DMS153 treated with DMSO at 0.1 percent for 48 hours (cell line): Measurements from ENCODE around the gene SSH3.
"Not testable (repeated sequence)": the region's sequence is repeated elsewhere in the genome, so short reads cannot be mapped to it uniquely, and the experiment has no call there.

ENCODE experiments used
- DNase-seq: peaks from one replicate; lab custom pipeline; 2025; ENCODE audit not compliant: unreplicated experiment; lab: John Stamatoyannopoulos, UW

Gene SSH3

DNA sequence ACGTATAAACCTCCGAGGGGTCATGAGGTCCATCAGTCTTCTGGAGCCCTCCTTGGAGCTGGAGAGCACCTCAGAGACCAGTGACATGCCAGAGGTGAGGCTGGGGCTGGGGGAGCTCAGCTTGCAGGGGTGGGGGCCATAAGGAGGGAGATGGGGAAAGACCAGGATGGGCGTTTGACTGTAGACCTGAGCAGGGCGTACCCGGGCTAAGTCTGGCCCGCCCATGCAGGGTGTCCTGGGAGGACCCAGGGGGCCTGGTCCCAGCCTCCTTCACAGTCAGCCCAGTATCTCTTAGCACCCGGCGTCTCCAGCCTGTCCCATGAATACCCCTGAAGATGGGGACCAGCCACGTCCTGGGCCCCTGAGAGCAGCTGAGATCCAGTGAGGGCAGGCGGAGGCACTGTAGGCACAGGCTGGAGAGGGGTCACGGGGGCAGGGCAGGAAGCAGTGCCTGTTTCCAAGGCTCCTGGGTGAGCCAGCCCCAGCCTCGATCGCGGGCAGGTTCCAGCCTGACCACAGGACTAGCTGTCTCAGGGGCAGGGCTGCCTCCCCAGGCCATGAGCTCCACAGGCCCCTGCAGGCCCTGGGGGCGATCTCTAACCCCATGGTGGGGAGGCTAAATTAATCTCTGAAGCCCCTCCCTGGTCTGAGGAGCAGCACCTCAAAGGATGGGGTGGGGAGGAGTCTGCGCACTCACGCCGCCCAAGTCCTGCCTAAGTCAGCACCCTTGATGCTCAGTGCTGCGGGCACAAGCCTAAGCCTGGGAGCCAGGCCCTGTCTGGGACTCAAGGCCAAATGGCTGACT, 7.1 kb downstream of the SSH3 start:
- no peak for DNase-seq

DNA sequence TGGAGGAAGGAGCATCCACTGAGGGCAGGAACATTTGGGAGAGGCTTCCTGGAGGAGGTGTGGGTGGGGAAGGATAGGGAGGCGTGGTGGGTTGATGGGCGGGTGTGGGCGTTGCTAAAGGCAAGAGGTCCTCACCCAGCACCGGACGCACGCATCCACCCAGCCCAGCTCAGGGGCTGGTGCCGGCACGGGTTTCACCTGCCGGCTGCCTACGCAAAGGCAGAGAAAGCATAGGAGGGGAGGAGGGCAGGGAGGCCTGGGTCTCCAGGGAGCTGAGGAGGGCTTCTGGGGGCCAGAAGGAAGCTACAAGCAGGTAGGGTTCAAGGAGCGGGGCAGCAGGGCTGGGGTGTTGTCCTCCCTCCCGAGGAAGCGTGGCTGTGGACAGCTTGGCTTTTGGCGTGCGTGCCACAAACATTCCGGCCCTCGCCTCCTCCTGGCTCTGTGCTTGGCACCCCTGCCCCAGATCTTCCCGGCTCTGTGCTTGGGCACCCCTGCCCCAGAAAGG, 7.8 kb downstream of the SSH3 start:
- no peak for DNase-seq

DNA sequence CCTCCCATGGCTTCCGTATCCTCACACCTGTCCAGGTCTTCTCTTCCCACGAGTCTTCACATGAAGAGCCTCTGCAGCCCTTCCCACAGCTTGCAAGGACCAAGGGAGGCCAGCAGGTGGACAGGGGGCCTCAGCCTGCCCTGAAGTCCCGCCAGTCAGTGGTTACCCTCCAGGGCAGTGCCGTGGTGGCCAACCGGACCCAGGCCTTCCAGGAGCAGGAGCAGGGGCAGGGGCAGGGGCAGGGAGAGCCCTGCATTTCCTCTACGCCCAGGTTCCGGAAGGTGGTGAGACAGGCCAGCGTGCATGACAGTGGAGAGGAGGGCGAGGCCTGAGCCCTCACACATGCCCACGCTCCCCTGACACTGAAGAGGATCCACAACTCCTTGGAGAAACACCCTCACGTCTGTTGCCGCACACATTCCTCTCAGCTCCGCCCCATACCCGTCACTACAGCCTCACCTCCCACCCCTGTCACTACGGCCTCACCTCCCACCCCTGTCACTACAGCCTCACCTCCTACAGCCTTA, 8.3 kb downstream of the SSH3 start:
- no peak for DNase-seq

DNA sequence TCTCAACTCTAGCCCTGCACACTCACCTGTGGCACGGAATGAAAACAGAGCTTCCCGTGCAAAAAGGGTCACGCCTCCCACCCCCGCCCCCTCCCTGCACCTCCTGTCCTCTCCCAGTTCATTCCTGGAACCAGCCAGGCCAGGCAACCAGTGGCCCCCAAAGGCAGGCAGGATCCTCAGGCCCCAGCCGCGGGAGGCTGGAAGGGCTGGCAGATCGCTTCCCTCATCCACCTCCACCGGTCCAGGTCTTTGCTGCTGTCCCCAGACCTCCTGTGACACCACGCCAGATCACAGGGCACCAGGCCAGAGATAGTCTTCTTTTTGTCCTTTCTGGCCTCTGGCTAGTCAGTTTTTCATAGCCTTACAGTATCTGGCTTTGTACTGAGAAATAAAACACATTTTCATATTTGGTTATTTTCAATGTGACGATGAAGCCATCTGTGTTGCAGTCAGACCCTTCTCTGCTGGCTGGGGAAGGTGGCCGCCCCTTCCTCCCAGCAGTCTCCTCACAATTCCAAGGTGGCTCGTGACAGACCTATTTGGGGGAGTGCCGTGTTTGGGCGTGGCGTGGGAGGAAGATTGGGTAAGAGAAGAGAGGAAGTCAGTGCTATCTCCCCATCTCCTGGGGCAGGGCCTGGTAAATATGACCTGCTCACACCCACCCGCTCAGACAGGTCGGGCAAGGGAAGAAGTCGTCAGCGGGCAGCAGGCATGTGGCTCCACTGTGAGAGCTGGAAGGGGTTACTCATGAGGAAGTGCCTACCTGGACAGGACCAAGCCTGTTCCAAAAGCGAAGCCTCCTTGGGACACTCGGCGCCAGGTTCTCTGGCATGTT, 9.1 kb downstream of the SSH3 start:
- DNase-seq = no peak

DNA sequence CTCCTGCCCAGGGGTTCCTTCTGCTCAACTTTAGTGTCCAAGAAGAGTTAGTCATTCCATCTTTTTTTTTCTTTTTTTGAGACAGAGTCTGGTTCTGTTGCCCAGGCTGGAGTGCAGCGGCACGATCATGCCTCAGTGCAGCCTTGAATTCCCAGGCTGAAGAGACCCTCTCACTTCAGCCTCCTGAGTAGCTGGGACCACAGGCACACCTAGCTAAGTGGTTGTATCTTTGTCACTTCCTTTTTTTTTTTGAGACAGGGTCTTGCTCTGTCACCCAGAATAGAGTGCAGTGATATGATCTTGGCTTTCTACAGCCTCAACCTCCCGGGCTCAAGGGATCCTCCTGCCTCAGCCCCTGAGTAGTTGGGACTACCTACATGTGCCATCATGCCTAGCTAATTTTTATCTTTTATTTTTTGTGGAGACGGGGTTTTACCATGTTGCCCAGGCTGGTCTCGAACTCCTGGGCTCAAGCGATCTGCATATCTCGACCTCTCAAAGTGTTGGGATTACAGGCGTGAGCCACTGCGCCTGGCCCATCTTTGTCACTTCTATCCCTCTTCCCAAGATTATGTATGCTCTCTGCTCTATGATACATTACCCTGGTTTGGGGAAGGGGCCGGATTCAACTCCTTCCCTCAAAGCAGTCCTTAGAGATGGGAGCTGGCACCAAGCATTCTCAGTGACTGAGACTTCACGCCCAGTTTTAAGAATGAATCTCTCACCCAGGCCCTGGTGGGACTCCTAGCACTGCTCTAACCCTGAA, 10.0 kb downstream of the SSH3 start:
- no peak for DNase-seq

DNA sequence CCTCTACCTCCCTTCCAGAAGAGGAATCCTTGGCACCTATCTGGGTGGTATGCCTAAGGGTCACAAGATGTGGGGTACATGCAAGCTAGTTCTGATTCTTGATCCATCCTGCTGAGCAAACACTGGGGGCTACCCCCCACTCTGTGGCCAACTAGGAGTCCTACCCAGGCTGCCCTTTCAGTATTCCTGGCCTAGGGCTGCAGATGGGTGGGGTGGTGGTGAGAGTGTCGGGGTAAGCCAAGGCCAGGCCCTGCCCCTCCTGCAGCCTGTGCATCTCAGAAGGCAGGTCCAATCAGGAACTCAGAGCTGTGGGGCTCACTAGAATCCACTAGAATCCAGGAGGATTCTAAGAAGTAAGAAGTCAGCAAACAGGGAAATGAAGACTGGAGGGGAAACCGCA, 10.9 kb downstream of the SSH3 start:
- DNase-seq = no peak

DNA sequence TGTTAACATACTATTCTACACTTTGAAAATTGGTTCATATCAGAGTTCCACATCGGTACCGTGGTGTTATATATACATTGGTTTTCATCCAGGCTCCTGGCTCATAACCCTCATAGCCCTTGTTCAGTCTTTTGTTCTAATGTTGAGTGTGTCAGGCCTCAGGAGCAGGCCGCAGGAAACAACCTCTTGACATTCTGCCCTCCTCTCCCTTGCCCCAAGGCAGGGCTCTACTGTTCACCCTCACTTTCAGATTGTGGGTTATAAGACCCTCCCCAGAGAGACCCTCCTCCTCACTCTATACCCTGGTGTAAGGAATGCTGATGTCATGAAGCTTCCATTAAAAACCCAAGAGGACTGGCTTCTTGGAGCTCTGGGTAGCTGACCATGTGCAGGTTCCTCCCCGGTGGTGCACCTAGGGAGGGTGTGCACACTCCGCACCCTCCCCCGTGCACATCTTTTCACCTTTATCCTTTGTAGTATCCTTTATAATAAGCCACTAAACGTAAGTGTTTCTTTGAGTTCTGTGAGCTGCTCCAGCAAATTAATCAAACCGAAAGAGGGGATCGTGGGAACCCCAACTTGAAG, 12.1 kb downstream of the SSH3 start:
- no peak for DNase-seq

DNA sequence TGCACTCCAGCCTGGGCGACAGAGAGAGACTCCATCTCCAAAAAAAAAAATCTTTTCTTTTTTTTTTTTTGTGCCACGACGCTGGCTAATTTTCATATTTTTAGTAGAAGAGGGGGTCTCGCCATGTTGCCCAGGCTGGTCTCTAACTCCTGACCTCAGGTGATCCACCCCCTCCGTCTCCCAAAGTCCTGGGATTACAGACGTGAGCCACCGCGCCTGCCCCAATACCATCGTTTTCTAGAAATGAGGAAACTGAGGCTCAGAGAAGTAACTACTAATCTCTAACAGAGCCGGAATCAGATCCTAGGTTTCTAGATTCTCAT, 13.5 kb downstream of the SSH3 start:
- DNase-seq = no peak

DNA sequence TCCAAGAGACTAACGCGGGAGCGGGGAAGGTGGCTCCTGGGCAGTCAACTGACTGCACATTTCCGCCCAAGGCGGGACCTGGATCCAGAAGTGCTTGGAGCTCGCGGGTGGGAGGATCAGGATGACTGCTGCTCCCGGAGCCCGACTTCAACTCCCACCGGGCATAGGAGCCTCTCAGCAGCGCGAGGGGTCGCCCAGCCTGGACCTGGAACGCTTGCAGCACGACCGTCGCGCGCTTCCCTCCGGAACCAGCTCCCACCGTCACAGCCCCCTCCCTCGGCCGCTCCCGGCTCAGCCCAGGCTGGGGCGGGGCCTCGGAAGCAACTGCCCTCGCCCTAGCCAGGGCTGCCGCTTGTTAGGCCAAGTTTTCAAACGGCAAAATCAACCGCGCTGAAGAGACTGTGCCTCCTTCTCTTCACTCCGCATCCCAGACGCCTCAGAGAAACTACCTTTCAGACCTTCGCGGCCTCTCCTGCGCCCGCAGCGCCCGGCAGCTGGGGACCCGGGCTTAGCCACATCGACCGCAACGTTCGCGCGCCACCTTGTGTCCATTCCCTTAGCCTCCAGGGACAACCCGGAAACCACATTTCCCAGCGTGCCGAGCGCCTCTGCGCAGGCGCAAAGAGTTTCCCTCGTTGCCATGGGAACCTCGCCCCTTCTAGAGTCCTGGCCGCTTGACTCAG, 14.0 kb downstream of the SSH3 start:
- peak; percentile 98 for DNase-seq

DNA sequence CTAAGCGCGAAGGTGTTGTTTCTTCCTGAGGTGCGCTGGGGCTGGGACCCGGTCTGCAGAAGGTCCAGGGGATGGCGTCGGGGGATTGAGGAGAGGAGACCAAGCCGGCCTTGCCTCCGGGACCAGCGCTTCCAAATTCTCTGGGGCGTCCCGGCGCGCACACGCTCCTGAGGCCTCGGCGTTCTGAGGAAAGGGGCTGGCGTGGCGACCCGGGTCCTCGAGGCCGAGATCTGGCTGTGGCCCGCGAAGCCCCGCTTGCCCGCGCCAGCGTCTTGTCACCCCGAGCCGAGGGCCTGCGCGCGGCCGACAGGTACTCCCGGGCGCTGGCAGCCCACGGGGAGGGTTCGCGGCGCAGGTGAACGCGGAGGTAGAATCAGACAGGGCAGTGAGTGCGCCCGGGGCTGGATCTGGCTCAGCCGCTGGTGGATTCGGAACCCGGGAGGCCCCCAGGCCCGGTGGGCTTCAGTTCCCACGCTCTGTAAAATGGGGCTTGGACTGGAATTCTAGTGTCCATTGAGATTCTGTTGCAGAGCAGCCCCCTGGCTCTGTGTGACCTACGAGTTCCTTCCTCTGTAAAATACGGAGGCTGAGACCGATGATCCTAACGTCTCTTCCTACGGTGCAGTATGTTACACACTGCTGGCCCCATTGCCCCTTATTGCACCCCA, 14.7 kb downstream of the SSH3 start:
- no peak for DNase-seq

DNA sequence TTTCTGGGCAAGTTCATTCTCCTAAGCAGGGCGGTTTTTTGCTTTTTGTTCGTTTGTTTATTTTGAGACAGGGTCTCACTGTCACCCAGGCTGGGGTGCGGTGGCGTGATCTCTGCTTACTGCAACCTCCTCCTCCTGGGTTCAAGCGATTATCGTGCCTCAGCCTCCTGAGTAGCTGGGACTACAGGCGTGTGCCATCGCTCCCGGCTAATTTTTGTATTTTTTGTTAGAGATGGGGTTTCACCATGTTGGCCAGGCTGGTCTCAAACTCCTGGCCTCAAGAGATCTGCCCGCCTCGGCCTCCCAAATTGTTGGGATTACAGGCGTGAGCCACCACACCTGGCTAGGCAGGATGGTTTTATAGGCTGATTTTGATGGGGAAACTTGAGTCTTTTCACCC, 15.5 kb downstream of the SSH3 start:
- DNase-seq = not testable (repeated sequence)

DNA sequence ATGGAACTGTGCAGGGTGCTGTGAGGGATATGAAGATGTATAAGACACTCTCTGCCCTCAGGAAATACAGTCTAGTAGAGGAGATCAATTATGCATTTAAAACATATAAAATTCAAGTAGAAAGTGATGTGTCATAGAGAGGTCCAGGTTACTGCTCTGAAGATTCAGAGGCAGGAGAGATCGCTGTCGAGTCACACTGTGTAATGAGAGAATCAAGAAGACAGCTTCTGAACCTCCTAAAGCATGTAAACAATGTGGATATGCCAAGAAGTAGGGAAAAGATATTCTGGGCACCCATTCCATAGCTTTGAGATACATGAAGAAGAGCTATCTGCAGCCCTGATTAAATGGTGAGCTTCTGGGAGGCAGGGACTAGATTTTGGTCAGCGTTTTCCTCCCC, 16.7 kb downstream of the SSH3 start:
- DNase-seq = no peak

DNA sequence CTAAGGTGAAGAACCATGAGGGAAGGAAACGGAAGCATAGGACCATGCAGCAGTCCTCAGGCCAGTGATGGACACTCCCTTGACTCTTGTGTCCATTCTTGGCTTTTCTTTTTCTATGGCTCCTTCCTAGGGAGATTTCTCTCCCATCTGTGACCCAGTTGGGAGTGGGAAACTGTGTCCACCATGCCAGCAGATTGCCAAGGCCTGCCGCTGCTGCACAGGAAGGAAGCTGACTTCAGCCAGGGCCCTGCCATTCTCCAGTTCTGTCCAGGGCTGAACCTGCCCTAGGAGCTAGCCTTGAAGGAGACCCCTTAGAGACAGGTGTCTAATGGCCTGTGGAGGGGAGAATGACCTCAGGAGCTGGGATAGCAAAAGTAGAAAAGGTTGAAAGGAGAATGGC, 17.4 kb downstream of the SSH3 start:
- DNase-seq = no peak

DNA sequence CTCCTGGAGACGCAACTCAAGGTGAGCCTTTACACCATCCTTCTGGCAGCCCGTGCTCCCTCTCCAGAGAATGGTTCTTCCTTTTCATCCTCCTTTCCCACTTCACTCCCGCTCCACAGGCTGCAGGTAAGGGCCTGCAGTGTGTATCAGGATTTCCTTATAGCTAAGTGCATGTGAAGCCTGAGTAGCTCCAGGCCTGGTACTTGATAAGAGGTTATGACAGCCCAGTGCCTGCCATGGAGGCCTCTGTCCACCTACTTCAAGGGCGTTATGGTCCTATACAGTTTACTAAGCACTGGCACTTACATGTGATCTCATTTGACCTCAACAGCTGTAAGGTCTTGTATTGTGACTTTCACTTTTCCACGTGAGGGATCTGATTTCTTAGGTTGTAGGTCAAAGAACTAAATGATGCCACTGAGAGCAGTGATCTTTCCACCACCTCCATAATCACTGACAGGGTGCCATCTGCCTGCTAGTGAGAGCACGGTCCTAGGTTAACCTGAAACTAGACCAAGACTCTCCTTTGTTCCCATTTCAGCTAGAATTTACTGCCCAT, 18.1 kb downstream of the SSH3 start:
- DNase-seq = no peak

DNA sequence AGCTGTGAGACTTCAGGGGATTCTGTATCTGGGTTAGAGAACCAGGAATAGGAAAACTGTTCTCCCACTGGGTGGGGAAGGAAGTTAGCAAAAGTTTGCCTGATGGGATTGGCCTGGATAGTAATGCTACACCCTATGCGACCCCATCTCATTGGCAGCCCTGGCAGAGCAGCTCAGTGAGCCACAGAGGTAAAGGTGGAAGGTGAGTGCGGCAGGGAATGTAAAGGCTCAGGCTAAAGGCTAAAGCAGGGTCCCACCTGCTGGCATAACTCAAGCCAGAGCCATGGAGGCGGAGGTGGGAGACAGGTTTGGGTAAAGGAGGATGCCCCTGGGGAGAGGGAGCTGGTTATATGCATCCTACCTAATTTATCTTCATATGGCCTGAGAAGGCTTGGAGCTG, 18.7 kb downstream of the SSH3 start:
- no peak for DNase-seq

DNA sequence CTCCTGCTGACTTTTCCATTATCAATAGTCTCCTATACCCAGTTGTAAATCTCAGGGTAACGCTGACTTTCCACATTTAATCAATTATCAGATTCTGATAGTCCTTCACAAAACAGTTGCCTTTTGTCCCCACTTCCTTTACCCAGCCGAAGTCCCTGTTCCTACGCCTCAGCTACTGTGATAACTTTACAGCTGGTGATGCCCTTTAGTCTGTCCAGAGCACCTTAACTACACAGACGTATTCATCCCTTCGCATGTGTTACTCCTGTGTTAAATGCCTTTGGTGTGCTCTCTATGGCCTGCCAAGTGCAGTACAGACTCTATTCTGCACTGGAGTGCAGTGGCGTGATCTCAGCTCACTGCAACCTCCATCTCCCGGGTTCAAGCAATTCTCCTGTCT, 20.2 kb downstream of the SSH3 start:
- DNase-seq = no peak

DNA sequence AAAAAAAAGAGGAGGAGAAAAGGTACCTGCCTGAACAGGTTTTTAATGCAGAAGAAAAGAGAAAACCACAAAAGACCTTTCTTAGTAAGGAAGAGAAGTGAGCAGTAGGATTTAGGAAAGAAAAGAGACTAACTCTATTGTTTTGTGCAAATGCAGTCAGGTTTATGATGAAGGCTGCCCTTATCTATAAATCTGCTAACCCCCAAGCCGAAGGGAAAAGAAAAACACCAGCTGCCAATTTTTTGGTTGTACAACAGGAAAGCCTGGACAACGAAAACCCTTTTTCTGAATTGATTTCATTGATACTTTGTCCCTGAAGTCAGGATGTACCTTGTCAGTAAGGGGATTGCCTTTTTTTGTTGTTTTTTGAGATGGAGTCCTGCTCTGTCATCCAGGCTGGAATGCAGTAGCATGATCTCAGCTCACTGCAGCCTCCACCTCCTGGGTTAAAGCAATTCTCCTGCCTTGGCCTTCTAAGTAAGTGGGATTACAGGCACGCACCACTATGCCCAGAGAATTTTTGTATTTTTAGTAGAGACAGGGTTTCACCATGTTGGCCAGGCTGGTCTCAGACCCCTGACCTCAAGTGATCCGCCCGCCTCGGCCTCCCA, 28.9 kb downstream of the SSH3 start:
- DNase-seq = no peak

DNA sequence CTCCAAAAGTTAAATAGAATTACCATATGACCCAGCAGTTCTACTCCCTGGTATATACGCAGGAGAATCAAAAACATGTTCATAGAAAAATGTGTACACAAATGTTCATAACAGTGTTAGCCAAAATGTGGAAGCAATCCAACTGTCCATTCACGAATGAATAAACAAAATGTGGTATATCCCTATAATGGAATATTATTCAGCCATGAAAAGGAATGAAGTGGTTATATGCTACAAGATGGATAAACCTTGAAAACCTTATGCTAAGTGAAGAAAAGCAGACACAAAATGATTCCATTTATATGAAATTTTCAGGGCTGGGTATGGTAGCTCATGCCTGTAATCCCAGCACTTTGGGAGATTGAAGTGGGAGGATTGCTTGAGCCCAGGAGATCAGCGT, 33.9 kb downstream of the SSH3 start:
- DNase-seq = no peak

DNA sequence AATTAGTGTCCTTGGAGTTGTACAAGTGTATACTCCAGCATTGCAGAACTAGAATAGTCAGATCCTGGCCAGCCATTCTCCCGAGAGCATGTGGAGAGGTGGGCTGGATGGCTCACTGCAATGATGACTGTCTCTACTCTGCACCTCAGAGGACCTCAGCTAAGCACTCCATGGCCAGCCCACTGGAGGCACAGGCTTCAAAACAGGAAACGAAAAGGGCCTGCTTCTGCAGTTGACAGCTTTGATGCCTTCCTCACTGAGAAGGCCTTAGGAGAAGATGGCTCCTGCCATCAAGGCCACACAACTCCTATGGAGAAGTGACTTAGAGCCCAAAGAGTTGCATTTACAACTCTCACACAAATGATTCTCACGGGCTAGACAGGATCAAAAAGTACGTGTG, 40.9 kb downstream of the SSH3 start:
- DNase-seq = no peak
